Measurements from ENCODE around the gene CFAP73.

CFAP73 gene

GRCh38 chr12:113161415-113162016, 12.0 kb downstream of the CFAP73 start:
- Histone ChIP-seq H3K27ac (peak overlapping the region; percentile 75), H3K4me1 (peaks cover 76% of the 10 kb centered on the region), H3K4me2 (peak overlapping the region; percentile 95), H3K27me3 (peaks cover 15% of the 10 kb centered on the region; the same call in 1 of the 2 replicates), H3K4me3 (peak overlapping the region; percentile 67), H3K9ac (peak overlapping the region; percentile 59; the same call in 1 of the 2 replicates), H3K36me3 (peaks cover 85% of the 10 kb centered on the region), H4K20me1 (peaks cover 52% of the 10 kb centered on the region), H3K9me3 (no peaks in the 10 kb centered on the region)
- no peak for TF ChIP-seq Cebpa-rat (IDR thresholded peaks at IDR 0.05)

- H3K4me2 ChIP-seq, result peak overlapping the region; percentile 95
- H3K4me3 ChIP-seq, result peak overlapping the region; percentile 58
- H3K4me1 ChIP-seq, result peaks cover 78% of the 10 kb centered on the region
- no peak for TF ChIP-seq Cebpa-rat (IDR thresholded peaks at IDR 0.05)
- no peaks in the 10 kb centered on the region for H3K9me3 ChIP-seq
- peak overlapping the region; percentile 59 for H3K9ac ChIP-seq
- peak overlapping the region; percentile 75 for H3K27ac ChIP-seq
- H4K20me1 ChIP-seq, result peaks cover 44% of the 10 kb centered on the region
- peaks cover 9% of the 10 kb centered on the region; the same call in 1 of the 2 replicates for H3K27me3 ChIP-seq
- H3K36me3 ChIP-seq, result peaks cover 87% of the 10 kb centered on the region
These were observed 12.8 kb downstream of the CFAP73 start for GRCh38 chr12:113162102-113163029.

- peaks cover 78% of the 10 kb centered on the region for H3K4me1 ChIP-seq
- no peaks in the 10 kb centered on the region for H3K9me3 ChIP-seq
- no peak for TF ChIP-seq Cebpa-rat (IDR thresholded peaks at IDR 0.05)
- H3K4me3 ChIP-seq, result no peak overlapping the region
- peak overlapping the region; percentile 75 for H3K27ac ChIP-seq
- peaks cover 37% of the 10 kb centered on the region for H4K20me1 ChIP-seq
- peaks cover 2% of the 10 kb centered on the region; the same call in 1 of the 2 replicates for H3K27me3 ChIP-seq
- peak overlapping the region; percentile 95 for H3K4me2 ChIP-seq
- peak overlapping the region; percentile 59 for H3K9ac ChIP-seq
- peaks cover 87% of the 10 kb centered on the region for H3K36me3 ChIP-seq
These were observed 13.5 kb downstream of the CFAP73 start for GRCh38 chr12:113163030-113163360.

GRCh38 chr12:113164014-113164413, 14.5 kb downstream of the CFAP73 start:
- H4K20me1 ChIP-seq, result peaks cover 27% of the 10 kb centered on the region
- H3K4me2 ChIP-seq, result peak overlapping the region; percentile 95; the same call in 1 of the 2 replicates
- no peak overlapping the region for H3K4me3 ChIP-seq
- TF ChIP-seq Cebpa-rat (IDR thresholded peaks at IDR 0.05), result no peak
- H3K36me3 ChIP-seq, result peaks cover 87% of the 10 kb centered on the region
- peak overlapping the region; percentile 75 for H3K27ac ChIP-seq
- H3K27me3 ChIP-seq, result no peaks in the 10 kb centered on the region
- 0 out of 2 replicates have a peak overlapping the region, but pooled peaks have one; percentile 59 for H3K9ac ChIP-seq
- H3K4me1 ChIP-seq, result peaks cover 78% of the 10 kb centered on the region
- H3K9me3 ChIP-seq, result no peaks in the 10 kb centered on the region

- H3K4me3 ChIP-seq, result no peak overlapping the region
- no peak overlapping the region for H3K9ac ChIP-seq
- TF ChIP-seq Cebpa-rat (IDR thresholded peaks at IDR 0.05), result no peak
- H3K27me3 ChIP-seq, result no peaks in the 10 kb centered on the region
- H3K4me1 ChIP-seq, result peaks cover 78% of the 10 kb centered on the region
- peaks cover 87% of the 10 kb centered on the region for H3K36me3 ChIP-seq
- H4K20me1 ChIP-seq, result peaks cover 10% of the 10 kb centered on the region
- no peak overlapping the region for H3K4me2 ChIP-seq
- peak overlapping the region; percentile 41; the same call in 1 of the 2 replicates for H3K27ac ChIP-seq
- H3K9me3 ChIP-seq, result no peaks in the 10 kb centered on the region
These were observed 16.3 kb downstream of the CFAP73 start for GRCh38 chr12:113165521-113166450.

- TF ChIP-seq Cebpa-rat (IDR thresholded peaks at IDR 0.05), result no peak
- no peaks in the 10 kb centered on the region for H3K27me3 ChIP-seq
- H3K9me3 ChIP-seq, result no peaks in the 10 kb centered on the region
- H3K4me2 ChIP-seq, result no peak overlapping the region; the same call in 1 of the 2 replicates
- H3K4me3 ChIP-seq, result no peak overlapping the region
- H3K4me1 ChIP-seq, result peaks cover 86% of the 10 kb centered on the region
- no peaks in the 10 kb centered on the region for H4K20me1 ChIP-seq
- peaks cover 100% of the 10 kb centered on the region for H3K36me3 ChIP-seq
- H3K27ac ChIP-seq, result peak overlapping the region; percentile 94
- no peak overlapping the region for H3K9ac ChIP-seq
These were observed 18.3 kb downstream of the CFAP73 start for GRCh38 chr12:113167868-113168267.

- H3K36me3 ChIP-seq, result peaks cover 93% of the 10 kb centered on the region
- H3K27ac ChIP-seq, result peak overlapping the region; percentile 94
- no peaks in the 10 kb centered on the region for H4K20me1 ChIP-seq
- peak overlapping the region; percentile 86 for H3K4me2 ChIP-seq
- H3K9ac ChIP-seq, result peak overlapping the region; percentile 32; the same call in 1 of the 2 replicates
- H3K4me3 ChIP-seq, result no peak overlapping the region
- H3K27me3 ChIP-seq, result no peaks in the 10 kb centered on the region
- no peaks in the 10 kb centered on the region for H3K9me3 ChIP-seq
- peaks cover 88% of the 10 kb centered on the region for H3K4me1 ChIP-seq
- TF ChIP-seq Cebpa-rat (IDR thresholded peaks at IDR 0.05), result no peak
These were observed 20.2 kb downstream of the CFAP73 start for GRCh38 chr12:113169697-113170096.

- Histone ChIP-seq H3K4me2 (peak overlapping the region; percentile 86), H4K20me1 (no peaks in the 10 kb centered on the region), H3K27ac (peak overlapping the region; percentile 94), H3K36me3 (peaks cover 90% of the 10 kb centered on the region), H3K4me3 (no peak overlapping the region), H3K9ac (peak overlapping the region; percentile 32; the same call in 1 of the 2 replicates), H3K4me1 (peaks cover 88% of the 10 kb centered on the region), H3K9me3 (no peaks in the 10 kb centered on the region), H3K27me3 (no peaks in the 10 kb centered on the region)
- TF ChIP-seq Cebpa-rat (IDR thresholded peaks at IDR 0.05), result no peak
These were observed 20.9 kb downstream of the CFAP73 start for GRCh38 chr12:113170457-113170856.

- Histone ChIP-seq H3K9me3 (no peaks in the 10 kb centered on the region), H4K20me1 (no peaks in the 10 kb centered on the region), H3K27ac (peak overlapping the region; percentile 94), H3K4me2 (peak overlapping the region; percentile 86), H3K4me1 (peaks cover 86% of the 10 kb centered on the region), H3K9ac (peak overlapping the region; percentile 79), H3K4me3 (peak overlapping the region; percentile 23), H3K27me3 (no peaks in the 10 kb centered on the region), H3K36me3 (peaks cover 85% of the 10 kb centered on the region)
- TF ChIP-seq Cebpa-rat (IDR thresholded peaks at IDR 0.05), result no peak
These were observed 21.4 kb downstream of the CFAP73 start for GRCh38 chr12:113170926-113171325.

Measured in BLaER1 (cell line).